Activated T-helper 1 cell treated with anti-CD3 and anti-CD28 coated beads, Interleukin-12 subunit alpha, Interleukin-12 subunit beta, Interleukin-2, Interleukin-4 antibody, amounts not matched to agents 30 ng/mL and 10 ng/mL and 1 ng/mL, durations not matched to agents 14 hours and 24 hours and 36 hours (primary cell): ENCODE measurements around the gene SIX3. TPM values are rescaled to one million over a fixed set of nuclear protein-coding genes. Genes with fewer than 3 reads are reported as not detected.

Source experiments
- DNase-seq: peaks from one replicate; pipeline ENCODE4 v3.0.0; 2021; ENCODE audit warnings: low spot score
- H3K27ac Mint-ChIP-seq: one replicate; pipeline ENCODE4 v1.8.0; 2021; ENCODE audit warnings: mild to moderate bottlenecking, mixed read lengths
- H3K27me3 Mint-ChIP-seq: one replicate; pipeline ENCODE4 v1.8.0; 2022; ENCODE audit warnings: mild to moderate bottlenecking, moderate library complexity, mixed read lengths; ENCODE audit not compliant: insufficient read depth
- H3K36me3 Mint-ChIP-seq: one replicate; pipeline ENCODE4 v1.8.0; 2021; ENCODE audit warnings: low read depth, mixed read lengths
- H3K4me1 Mint-ChIP-seq: one replicate; pipeline ENCODE4 v1.8.0; 2021; ENCODE audit warnings: low read depth, mixed read lengths
- H3K4me3 Mint-ChIP-seq: one replicate; pipeline ENCODE4 v1.8.0; 2021; ENCODE audit warnings: mild to moderate bottlenecking, moderate library complexity, mixed read lengths
- H3K9me3 Mint-ChIP-seq: one replicate; pipeline ENCODE4 v1.8.0; 2021; ENCODE audit warnings: mixed read lengths
- intact Hi-C: fragments of 100-400 bp; cut with micrococcal nuclease; formaldehyde crosslinking; loops from one replicate; pipeline ENCODE4 v1.15.1; 2024
- total RNA-seq: library from RNA; stranded (reverse); gene quantifications from 2 replicates; pipeline ENCODE4 v1.2.3, GENCODE V29; 2022

Gene SIX3
- total RNA-seq, 1 donor from 2014 or later: not detected

DNA sequence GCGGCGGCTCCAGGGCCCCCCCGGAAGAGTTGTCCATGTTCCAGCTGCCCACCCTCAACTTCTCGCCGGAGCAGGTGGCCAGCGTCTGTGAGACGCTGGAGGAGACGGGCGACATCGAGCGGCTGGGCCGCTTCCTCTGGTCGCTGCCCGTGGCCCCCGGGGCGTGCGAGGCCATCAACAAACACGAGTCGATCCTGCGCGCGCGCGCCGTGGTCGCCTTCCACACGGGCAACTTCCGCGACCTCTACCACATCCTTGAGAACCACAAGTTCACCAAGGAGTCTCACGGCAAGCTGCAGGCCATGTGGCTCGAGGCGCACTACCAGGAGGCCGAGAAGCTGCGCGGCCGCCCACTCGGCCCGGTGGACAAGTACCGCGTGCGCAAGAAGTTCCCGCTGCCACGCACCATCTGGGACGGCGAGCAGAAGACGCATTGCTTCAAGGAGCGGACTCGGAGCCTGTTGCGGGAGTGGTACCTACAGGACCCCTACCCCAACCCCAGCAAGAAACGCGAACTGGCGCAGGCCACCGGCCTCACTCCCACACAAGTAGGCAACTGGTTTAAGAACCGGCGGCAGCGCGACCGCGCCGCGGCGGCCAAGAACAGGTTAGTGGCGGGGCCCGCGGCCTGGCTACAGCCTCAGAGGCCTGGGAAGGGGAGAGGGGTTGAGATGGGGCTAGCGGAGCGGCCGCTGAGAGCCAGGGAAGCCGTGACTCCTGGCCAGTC is 965 bp downstream of the SIX3 start:
- intact Hi-C loops: loop anchor here (5.0 kb wide), 1 partner anchor 230 kb away; no protein-coding TSS in a partner anchor

DNA sequence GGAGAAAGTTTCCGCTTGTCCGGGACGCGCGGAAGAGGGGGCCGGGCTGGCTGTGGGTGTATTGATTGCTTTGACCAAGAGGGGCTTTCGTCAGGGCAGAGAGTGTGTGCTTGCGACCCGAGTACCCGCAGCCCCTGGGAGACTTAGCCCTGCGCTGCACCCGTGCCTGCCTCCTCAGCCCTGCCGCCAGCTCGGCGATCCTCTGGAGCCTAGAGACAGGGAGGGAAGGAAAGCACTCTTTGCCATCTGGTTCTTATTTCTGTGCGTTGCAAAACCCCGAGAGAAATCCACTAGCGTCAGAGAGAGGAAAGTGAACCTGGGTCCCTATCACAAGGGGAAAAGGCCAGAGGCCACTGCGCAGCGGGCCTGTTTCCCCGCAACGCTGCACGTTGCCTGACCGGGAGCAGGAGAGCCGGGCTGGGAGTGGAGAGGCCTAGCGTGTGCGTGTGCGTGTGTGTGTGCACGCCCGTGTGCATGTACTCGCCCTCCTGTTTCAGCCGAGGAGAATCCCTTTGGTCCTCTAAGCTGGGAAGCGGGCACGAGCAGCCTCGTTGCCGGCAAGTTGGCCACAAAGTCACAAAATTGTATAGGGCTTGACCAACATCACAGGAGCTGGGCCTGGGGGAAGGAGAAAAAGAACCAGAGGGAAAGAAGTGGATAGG is 1.7 kb downstream of the SIX3 start:
- H3K4me1 Mint-ChIP-seq: peaks cover 19% of the 10 kb centered on the region
- H3K27me3 Mint-ChIP-seq: peaks cover 69% of the 10 kb centered on the region
- no peaks in the 10 kb centered on the region for H3K9me3 Mint-ChIP-seq
- peak overlapping the region; percentile 40 for H3K27ac Mint-ChIP-seq
- H3K4me3 Mint-ChIP-seq: no peak overlapping the region
- H3K36me3 Mint-ChIP-seq: peaks cover 3% of the 10 kb centered on the region
- intact Hi-C loops: loop anchor here (5.0 kb wide), 1 partner anchor 229 kb away; no protein-coding TSS in a partner anchor
- DNase-seq: no peak

More for the DNA sequence above, 965 bp downstream of the SIX3 start:
- no peak for DNase-seq
- Mint-ChIP-seq H3K4me1 (peaks cover 19% of the 10 kb centered on the region), H3K27me3 (peaks cover 68% of the 10 kb centered on the region), H3K27ac (no peak overlapping the region), H3K9me3 (no peaks in the 10 kb centered on the region), H3K36me3 (peaks cover 3% of the 10 kb centered on the region), H3K4me3 (no peak overlapping the region)

DNA sequence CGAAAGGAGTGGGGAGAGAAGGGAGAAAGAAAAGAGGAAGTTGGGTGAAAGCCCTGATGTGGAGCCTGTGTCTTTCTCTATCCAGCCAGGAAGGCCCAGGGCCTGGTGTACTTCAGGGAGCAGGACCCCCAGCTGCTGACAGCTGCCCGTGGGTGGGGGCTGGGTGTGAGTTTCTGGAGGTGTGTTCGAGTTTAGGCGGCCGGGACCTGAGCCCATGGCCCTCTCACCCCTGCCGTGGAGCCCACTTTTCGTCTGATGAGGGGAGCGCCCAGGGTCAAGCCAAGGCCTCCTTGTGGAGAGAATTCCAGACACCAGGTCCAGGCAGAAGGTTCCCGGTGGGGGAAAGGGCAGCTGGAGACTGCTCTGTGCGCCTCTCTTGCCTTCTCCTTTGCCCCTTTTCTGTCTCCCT is 2.2 kb downstream of the SIX3 start:
- no peak for DNase-seq
- H3K36me3 Mint-ChIP-seq: peaks cover 3% of the 10 kb centered on the region
- H3K27me3 Mint-ChIP-seq: peaks cover 68% of the 10 kb centered on the region
- H3K27ac Mint-ChIP-seq: peak overlapping the region; percentile 52
- no peak overlapping the region for H3K4me3 Mint-ChIP-seq
- no peaks in the 10 kb centered on the region for H3K9me3 Mint-ChIP-seq
- H3K4me1 Mint-ChIP-seq: peaks cover 19% of the 10 kb centered on the region
- intact Hi-C loops: loop anchor here (5.0 kb wide), 1 partner anchor 229 kb away; no protein-coding TSS in a partner anchor

DNA sequence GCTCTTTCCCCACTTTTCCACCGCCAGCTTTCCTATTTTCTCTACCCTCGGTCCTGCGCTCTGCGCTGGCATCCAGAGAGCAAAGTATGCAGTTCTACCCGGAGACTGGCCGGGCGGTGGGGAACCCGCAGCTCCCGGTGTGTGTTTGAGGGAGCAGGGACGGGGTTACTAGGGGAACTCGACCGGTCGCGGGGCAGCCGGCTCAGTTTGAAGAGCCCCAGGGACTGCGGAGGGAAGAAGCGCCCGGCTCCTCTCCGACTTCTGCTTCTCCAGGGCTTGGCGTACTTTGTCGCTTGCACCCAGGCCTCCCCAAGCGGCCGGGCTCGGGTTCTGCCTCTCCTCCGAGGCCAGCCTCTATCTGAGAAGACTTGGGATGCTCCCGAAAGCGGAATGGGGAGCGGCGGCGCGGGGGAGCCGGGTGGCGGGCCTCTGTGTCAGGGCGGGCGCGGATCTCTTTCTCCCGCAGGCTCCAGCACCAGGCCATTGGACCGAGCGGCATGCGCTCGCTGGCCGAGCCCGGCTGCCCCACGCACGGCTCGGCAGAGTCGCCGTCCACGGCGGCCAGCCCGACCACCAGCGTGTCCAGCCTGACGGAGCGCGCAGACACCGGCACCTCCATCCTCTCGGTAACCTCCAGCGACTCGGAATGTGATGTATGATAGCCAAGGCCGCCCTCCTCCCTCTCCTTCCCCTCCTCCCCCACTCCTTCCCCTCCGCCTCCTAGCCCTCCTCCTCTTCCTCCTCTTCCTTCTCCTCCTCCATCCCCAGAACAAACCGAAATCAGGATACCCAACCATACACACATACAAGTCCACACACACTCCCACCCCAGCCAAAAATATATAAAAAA is 2.8 kb downstream of the SIX3 start:
- intact Hi-C loops: loop anchor here (5.0 kb wide), 1 partner anchor 228 kb away; no protein-coding TSS in a partner anchor
- Mint-ChIP-seq H3K4me1 (peaks cover 19% of the 10 kb centered on the region), H3K27me3 (peaks cover 74% of the 10 kb centered on the region), H3K27ac (peak overlapping the region; percentile 52), H3K9me3 (no peaks in the 10 kb centered on the region), H3K4me3 (no peak overlapping the region), H3K36me3 (peaks cover 3% of the 10 kb centered on the region)
- no peak for DNase-seq

DNA sequence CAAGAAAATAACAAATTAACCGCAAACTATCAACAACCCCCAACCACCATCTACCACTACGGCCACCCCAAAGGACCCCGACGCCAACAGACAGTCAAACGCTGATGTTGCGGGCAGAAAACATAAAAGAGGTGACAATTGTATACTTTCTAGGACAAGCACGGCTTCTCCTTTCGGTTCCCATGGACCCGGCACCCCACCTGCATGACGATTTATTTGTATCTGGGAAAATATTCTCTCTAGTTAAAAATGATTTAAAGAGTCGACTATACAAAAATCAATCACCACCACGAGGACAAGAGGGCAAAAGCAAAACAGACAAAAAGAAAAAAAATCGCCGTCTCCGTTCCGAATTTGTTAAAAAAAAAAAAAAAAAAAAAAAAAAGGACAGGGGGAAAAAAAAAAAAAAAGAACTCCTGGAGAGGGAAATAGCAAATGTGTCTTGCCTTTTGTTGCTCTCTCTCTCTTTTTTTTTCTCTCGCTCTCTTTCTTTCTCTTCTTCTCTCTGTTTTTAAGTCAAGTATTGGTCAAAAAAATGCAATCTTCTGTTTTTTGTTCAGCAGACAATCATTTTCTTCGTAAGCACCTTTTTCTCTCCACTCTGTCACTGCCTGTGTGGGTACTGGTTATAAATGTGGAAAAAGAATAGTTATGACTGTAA is 3.6 kb downstream of the SIX3 start:
- no peaks in the 10 kb centered on the region for H3K9me3 Mint-ChIP-seq
- H3K4me1 Mint-ChIP-seq: peaks cover 19% of the 10 kb centered on the region
- H3K27me3 Mint-ChIP-seq: peaks cover 72% of the 10 kb centered on the region
- H3K4me3 Mint-ChIP-seq: no peak overlapping the region
- no peaks in the 10 kb centered on the region for H3K36me3 Mint-ChIP-seq
- H3K27ac Mint-ChIP-seq: peak overlapping the region; percentile 19
- intact Hi-C loops: loop anchor here (5.0 kb wide), 1 partner anchor 227 kb away; no protein-coding TSS in a partner anchor
- DNase-seq: no peak

DNA sequence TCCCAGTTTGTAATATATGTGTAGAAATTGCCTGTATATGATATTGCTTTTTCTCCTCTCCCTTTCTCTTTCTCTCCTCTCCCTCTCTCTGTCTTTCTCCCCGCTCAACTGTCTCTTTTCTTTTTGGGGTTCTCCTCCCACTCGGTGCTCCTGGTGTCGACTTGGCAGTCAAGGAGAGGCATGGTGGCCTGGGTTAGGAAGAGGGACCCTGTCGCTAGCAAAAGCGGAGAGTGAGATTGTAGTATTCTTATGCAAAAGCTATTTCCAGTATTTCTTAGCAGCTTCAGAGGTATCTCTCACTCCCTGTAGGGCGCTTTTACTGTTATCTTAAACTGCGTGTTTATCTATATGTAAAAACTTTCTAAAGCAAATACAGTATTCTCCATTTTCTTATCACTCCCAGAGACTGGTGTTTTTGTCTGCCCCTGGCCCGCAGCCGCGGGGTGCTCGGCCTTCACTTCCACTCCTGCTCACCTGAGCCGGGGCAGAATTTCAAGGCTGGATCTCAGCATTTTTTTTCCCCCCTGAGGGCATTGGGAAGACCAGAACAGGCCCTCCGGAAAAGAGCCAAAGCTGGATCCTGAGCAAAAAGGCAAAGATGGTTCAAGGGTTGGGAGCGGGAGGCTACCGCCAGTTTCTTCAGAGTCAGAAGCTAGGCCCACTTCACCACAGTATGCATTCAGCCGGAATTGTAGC is 4.3 kb downstream of the SIX3 start:
- no peak overlapping the region for H3K27ac Mint-ChIP-seq
- H3K9me3 Mint-ChIP-seq: no peaks in the 10 kb centered on the region
- intact Hi-C loops: no loop called here
- DNase-seq: no peak
- peaks cover 73% of the 10 kb centered on the region for H3K27me3 Mint-ChIP-seq
- H3K4me3 Mint-ChIP-seq: no peak overlapping the region
- H3K4me1 Mint-ChIP-seq: peaks cover 19% of the 10 kb centered on the region
- H3K36me3 Mint-ChIP-seq: no peaks in the 10 kb centered on the region

DNA sequence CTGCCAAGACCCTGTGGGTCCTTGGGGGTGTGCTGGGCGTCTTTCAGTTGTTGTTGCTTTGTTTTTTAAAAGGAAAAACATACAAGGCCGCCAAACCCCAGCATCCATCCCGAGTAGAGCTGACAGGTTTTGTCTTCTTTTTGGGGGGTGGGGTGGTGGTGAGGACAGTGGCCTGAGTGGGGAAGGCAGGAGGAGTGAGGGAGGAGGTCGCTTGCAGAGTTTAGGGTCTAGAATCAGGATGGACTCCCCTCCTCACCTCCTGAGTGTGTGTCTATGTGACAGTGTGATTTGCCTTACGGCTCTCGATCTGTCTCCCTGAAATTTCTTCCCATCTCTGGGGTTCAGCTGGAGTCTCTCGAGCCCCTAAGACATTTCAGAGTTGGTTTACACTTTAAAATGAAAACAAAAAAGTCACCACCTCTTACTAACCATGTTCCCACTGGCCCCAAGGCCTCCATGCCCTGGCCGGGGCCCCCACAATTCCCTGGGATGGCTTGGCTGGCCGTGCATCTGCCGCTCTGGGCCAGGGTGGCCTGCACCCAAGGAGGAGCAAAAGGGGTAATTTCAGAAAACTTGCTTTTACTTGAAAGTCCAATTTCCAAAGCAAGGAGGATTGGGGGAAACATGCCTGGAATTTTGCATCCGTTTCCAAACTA is 5.0 kb downstream of the SIX3 start:
- Mint-ChIP-seq H3K4me3 (no peak overlapping the region), H3K9me3 (no peaks in the 10 kb centered on the region), H3K4me1 (peaks cover 13% of the 10 kb centered on the region), H3K27ac (no peak overlapping the region), H3K27me3 (peaks cover 74% of the 10 kb centered on the region), H3K36me3 (no peaks in the 10 kb centered on the region)
- DNase-seq: no peak
- intact Hi-C loops: no loop called here

DNA sequence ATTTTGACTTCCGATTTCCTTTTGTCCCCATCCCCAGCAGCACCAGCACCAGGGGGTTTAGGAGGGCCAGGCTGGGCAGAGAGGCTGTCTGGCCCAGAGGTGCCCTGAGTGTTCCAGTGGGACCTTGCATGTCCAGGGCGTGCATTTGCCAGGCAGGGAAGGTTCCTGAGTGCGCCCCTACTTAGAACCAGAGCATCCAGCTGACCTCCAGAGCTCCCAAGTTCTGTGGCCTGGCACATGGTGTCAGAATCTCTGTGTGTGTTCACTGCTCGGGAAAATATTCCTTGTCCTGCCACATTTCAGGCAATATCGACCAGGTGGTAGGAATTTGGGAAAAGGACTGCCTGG is 5.5 kb downstream of the SIX3 start:
- no peak for DNase-seq
- Mint-ChIP-seq H3K36me3 (no peaks in the 10 kb centered on the region), H3K9me3 (no peaks in the 10 kb centered on the region), H3K4me3 (no peak overlapping the region), H3K27ac (no peak overlapping the region), H3K4me1 (peaks cover 9% of the 10 kb centered on the region), H3K27me3 (peaks cover 74% of the 10 kb centered on the region)
- intact Hi-C loops: no loop called here

DNA sequence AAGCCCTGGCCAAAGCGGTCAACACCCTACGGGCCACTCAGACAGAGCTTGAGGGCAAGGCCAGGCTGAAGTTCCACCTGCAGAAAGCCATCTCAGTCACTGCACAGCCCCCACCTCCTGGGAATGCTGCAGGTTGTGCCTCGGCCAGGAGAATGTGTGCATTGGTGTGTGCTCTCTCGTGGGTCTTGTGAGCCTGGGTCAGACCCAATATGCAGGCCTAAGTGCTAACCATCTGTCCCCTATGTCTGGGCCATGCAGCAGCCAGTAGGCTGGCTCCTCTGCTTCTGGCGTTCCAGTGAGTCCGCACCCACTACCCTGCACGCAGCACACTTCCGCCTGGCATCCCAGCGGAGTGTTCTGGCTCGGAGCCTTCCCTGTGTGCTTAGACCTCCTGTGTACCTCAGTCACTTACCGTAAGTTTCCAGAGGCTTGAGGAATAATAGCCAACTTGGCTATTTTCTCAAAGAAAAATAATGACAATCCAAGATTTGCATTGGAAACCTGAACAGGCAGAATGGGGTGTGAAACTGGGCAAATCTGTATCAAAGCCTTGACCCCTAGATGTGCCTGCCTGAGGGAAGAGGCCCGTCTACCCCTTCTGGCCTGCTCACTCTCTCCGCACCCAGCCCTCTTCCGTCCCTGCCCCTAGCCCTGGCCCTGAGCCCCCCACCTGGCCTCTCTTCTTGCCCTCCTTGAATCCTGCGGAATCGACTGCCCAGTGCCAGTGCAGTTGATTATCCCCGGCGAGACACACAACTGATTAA is 7.2 kb downstream of the SIX3 start:
- Mint-ChIP-seq H3K4me1 (no peaks in the 10 kb centered on the region), H3K36me3 (no peaks in the 10 kb centered on the region), H3K27ac (no peak overlapping the region), H3K27me3 (peaks cover 78% of the 10 kb centered on the region), H3K9me3 (no peaks in the 10 kb centered on the region), H3K4me3 (no peak overlapping the region)
- intact Hi-C loops: no loop called here
- DNase-seq: no peak

DNA sequence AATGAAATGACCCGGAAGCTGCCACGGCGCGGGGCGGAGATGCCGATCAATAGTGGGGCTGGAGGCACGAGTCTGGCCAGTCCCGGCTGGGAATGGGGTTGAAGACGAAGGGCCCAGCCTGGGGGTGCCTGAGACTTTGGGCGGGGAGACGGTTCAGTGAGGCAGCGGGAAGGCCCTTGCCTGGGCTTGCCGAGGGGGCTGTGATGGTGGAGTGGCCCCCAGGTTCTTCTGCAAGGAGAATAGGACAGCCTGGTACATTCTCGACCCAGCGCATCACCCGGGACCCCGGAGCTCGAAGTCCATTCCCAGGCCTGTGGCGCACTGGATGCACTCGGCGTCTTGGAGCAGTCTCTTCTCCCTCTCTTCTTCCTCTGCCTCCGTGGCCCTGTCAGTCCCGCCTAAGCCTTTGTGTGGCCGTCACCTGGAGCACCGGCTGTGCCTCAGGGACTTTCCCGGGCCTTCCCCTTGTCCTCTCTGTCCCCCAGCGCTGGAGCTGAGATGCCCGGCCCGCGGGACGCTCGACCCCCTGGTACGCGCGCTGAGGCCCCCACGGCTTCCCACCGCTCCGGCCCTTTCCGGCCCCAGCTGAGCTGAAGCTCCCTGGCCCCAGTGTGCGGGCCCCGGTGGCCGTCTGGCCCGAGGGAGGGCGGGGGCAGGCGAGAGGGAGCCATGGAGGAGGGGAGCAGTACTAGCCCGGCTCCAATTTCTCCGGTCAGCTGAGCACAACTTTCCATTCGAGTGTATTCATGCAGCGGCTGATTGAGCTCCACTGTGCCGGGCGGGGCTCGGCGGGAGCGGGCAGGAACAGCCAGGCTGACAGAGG is 8.0 kb downstream of the SIX3 start:
- intact Hi-C loops: loop anchor here (5.0 to 10.0 kb wide), 2 partner anchors 53 to 385 kb away; no protein-coding TSS in a partner anchor
- no peaks in the 10 kb centered on the region for H3K9me3 Mint-ChIP-seq
- no peak overlapping the region for H3K4me3 Mint-ChIP-seq
- no peaks in the 10 kb centered on the region for H3K4me1 Mint-ChIP-seq
- no peaks in the 10 kb centered on the region for H3K36me3 Mint-ChIP-seq
- H3K27me3 Mint-ChIP-seq: peaks cover 84% of the 10 kb centered on the region
- no peak for DNase-seq
- no peak overlapping the region for H3K27ac Mint-ChIP-seq
